RWPE2 (cell line): Measurements from ENCODE around the gene SUPT20H.

Experiments used
- ATAC-seq: fragments of 200-7000 bp; cut with Tn5 transposase; 3 replicates; pipeline ENCODE4 v1.9.1; 2021; ENCODE audit warnings: low read depth
- DNase-seq: peaks from one replicate; pipeline ENCODE4 v3.0.0-alpha.2; 2020; ENCODE audit warnings: low spot score
- H3K27ac ChIP-seq: fragments of 450-650 bp; 2 replicates; pipeline ENCODE4 v1.5.1; 2017; ENCODE audit warnings: mild to moderate bottlenecking; ENCODE audit not compliant: poor library complexity, severe bottlenecking
- H3K27me3 ChIP-seq: fragments of 250-450 bp; sonication (Bioruptor Pico); 2 replicates; pipeline ENCODE4 v1.5.1; 2021; ENCODE audit warnings: mild to moderate bottlenecking, moderate library complexity; ENCODE audit not compliant: insufficient read depth, poor library complexity, severe bottlenecking
- H3K36me3 ChIP-seq: fragments of 250-450 bp; sonication (Bioruptor Pico); 2 replicates; pipeline ENCODE4 v1.5.1; 2020; ENCODE audit warnings: low read depth, mild to moderate bottlenecking, moderate library complexity
- H3K4me1 ChIP-seq: fragments of 250-450 bp; sonication (Bioruptor Pico); 2 replicates; pipeline ENCODE4 v1.5.1; 2021; ENCODE audit warnings: mild to moderate bottlenecking, moderate library complexity; ENCODE audit not compliant: insufficient read depth, poor library complexity, severe bottlenecking
- H3K4me3 ChIP-seq: fragments of 250-450 bp; sonication (Bioruptor Pico); 2 replicates; pipeline ENCODE4 v1.5.1; 2021; ENCODE audit warnings: mild to moderate bottlenecking, moderate library complexity; ENCODE audit not compliant: severe bottlenecking
- H3K9me3 ChIP-seq: fragments of 250-450 bp; sonication (Bioruptor Pico); 2 replicates; pipeline ENCODE4 v1.5.1; 2021; ENCODE audit warnings: mild to moderate bottlenecking, moderate library complexity; ENCODE audit not compliant: severe bottlenecking
- TF ChIP-seq, protein P1 (sequence below): fragments of 450-650 bp; IDR thresholded peaks from one replicate; pipeline ENCODE4 v1.5.1; 2017; ENCODE audit warnings: mild to moderate bottlenecking, moderate library complexity; ENCODE audit not compliant: poor library complexity, severe bottlenecking

Gene SUPT20H

DNA sequence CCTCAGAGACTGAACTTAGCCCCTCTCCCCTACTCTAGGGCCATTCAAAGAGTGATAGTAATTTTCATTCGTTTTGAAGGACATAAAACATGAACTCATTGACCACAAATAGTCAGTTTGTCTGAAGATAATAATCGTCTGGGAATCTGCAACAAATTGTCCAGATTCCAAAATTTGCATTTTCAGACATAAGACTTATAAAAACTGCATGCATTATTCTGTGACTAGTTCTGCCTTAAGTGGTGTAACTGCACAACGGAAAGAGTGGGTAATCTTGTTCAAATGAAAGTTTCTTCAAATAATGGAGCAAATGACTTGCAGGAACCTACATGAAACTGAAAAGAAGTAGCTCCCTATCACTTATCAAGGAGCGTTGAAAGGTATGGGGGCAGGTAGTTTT, 37.6 kb upstream of the SUPT20H start:
- no peaks in the 10 kb centered on the region for H3K9me3 ChIP-seq
- no peaks in the 10 kb centered on the region for H3K27me3 ChIP-seq
- TF ChIP-seq, protein P1, sequence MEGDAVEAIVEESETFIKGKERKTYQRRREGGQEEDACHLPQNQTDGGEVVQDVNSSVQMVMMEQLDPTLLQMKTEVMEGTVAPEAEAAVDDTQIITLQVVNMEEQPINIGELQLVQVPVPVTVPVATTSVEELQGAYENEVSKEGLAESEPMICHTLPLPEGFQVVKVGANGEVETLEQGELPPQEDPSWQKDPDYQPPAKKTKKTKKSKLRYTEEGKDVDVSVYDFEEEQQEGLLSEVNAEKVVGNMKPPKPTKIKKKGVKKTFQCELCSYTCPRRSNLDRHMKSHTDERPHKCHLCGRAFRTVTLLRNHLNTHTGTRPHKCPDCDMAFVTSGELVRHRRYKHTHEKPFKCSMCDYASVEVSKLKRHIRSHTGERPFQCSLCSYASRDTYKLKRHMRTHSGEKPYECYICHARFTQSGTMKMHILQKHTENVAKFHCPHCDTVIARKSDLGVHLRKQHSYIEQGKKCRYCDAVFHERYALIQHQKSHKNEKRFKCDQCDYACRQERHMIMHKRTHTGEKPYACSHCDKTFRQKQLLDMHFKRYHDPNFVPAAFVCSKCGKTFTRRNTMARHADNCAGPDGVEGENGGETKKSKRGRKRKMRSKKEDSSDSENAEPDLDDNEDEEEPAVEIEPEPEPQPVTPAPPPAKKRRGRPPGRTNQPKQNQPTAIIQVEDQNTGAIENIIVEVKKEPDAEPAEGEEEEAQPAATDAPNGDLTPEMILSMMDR, result no peak
- DNase-seq (no peak), ATAC-seq (no peak)
- H3K4me3 ChIP-seq, result no peak overlapping the region
- H3K36me3 ChIP-seq, result no peaks in the 10 kb centered on the region
- H3K27ac ChIP-seq, result no peak overlapping the region
- no peaks in the 10 kb centered on the region for H3K4me1 ChIP-seq

DNA sequence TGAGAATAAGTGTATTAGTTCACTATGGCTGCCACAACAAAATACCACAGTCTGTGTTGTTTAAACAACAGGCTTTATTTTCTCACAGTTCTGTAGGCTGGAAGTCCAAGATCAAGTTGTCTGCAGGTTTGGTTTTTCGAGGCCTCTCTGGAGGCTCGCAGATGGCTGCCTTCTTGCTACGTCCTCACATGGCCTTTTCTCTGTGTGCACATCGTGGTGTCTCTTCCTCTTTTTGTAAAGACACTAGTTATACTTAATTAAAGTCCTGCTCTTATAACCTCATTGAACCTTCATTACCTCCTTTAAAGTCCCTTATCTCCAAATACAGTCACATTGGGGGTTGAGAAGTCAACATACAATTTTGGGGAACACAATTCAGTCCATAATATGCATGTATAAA, 35.4 kb upstream of the SUPT20H start:
- Histone ChIP-seq H3K27me3 (no peaks in the 10 kb centered on the region), H3K36me3 (no peaks in the 10 kb centered on the region), H3K4me3 (no peak overlapping the region), H3K9me3 (no peaks in the 10 kb centered on the region), H3K27ac (no peak overlapping the region), H3K4me1 (no peaks in the 10 kb centered on the region)
- DNase-seq (no peak), ATAC-seq (no peak)
- TF ChIP-seq, protein P1, result no peak

DNA sequence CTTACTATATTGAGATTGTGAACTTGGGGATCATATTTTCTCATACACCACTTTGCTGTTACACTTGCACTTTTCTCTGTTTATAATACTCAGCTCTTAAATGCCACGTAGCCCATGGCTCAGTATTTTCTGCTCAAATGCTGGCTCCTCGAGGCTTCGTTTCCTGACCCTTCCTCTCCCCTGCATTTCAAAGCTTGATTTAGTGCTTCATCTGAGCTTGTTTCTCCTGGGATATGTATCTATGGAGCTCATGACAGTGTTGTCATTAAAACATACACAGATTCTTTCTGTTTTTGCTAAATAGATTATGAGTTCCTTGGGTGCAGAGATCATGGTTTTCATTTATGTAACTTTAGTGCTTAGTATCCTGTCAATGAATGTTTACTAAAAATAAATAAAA, 34.6 kb upstream of the SUPT20H start:
- Histone ChIP-seq H3K4me3 (no peak overlapping the region), H3K4me1 (no peaks in the 10 kb centered on the region), H3K36me3 (no peaks in the 10 kb centered on the region), H3K27me3 (no peaks in the 10 kb centered on the region), H3K9me3 (no peaks in the 10 kb centered on the region), H3K27ac (no peak overlapping the region)
- TF ChIP-seq, protein P1, result no peak
- ATAC-seq (no peak), DNase-seq (no peak)

DNA sequence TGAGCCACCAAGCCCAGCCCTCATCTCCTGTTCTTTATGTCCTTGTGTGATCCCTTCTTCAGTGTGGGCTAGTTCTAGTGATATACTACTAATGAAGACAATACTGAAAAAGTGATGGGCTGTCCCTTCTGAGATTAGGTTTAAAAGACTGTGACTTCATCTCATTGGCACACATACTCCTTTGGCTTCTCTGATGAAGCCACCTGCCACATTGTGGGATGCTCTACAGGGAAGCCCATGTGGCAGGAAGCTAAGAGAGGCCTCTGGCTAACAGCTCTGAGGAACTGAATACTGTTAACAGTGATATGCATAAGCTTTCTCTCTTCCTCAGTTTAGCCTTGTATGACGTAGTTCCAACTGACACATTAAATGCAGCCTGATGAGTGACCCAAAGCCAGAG, 32.3 kb upstream of the SUPT20H start:
- TF ChIP-seq, protein P1, result no peak
- H3K4me1 ChIP-seq, result no peaks in the 10 kb centered on the region
- no peaks in the 10 kb centered on the region for H3K36me3 ChIP-seq
- ATAC-seq (no peak), DNase-seq (no peak)
- no peak overlapping the region for H3K27ac ChIP-seq
- H3K27me3 ChIP-seq, result no peaks in the 10 kb centered on the region
- no peaks in the 10 kb centered on the region for H3K9me3 ChIP-seq
- no peak overlapping the region for H3K4me3 ChIP-seq

DNA sequence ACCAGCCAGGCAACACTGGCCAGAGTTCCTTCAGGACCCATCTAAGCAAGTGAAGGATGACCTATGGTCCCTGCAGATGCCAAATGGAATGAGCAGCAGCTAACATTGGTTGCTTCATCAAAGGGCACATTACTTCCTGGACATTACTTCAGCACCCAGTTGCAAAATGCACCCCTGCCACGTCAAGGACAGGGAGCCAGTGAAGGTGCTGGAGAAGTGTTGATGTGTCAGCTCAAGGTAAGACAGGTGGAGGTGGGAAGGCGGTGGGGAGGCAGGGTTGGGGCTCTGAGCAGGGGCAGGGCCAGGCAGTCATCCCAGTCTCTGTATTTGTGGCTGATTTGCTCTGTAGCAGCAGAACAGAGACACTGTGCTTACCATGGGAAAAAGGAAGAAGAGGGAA, 31.4 kb upstream of the SUPT20H start:
- Histone ChIP-seq H3K9me3 (no peaks in the 10 kb centered on the region), H3K4me3 (no peak overlapping the region), H3K27me3 (no peaks in the 10 kb centered on the region), H3K36me3 (no peaks in the 10 kb centered on the region), H3K27ac (no peak overlapping the region), H3K4me1 (no peaks in the 10 kb centered on the region)
- TF ChIP-seq, protein P1, result no peak
- no peak for DNase-seq
- ATAC-seq, result no peak
